HFF-Myc (cell line): ENCODE results near the gene ARHGEF4.

Source experiments
- DNase-seq: peaks from one replicate; pipeline ENCODE4 v3.0.0-alpha.2; 2011; ENCODE audit warnings: low read depth; ENCODE audit errors: extremely low read depth
- H3K4me3 ChIP-seq: replicated peaks from 2 replicates; pipeline ENCODE4 v1.5.1; 2011; ENCODE audit warnings: low read depth, mild to moderate bottlenecking, control low read depth, low read length
- CTCF ChIP-seq: IDR thresholded peaks from 2 replicates; pipeline ENCODE4 v1.5.1; 2012; ENCODE audit warnings: mild to moderate bottlenecking, low read depth, low read length, control low read depth; ENCODE audit errors: missing control alignments

The ARHGEF4 gene

GRCh38 chr2:130915595-130916437 is 79.1 kb downstream of the ARHGEF4 start:
- no peak for TF ChIP-seq CTCF
- no peak overlapping the region for H3K4me3 ChIP-seq
- DNase-seq, result no peak

GRCh38 chr2:130916438-130916705 is 79.7 kb downstream of the ARHGEF4 start:
- no peak for TF ChIP-seq CTCF
- no peak for DNase-seq
- H3K4me3 ChIP-seq, result no peak overlapping the region

- no peak for TF ChIP-seq CTCF
- H3K4me3 ChIP-seq, result no peak overlapping the region
- DNase-seq, result no peak
These were observed 80.4 kb downstream of the ARHGEF4 start for GRCh38 chr2:130917006-130917688.

- DNase-seq, result no peak
These were observed 81.7 kb downstream of the ARHGEF4 start for GRCh38 chr2:130918393-130918792.

GRCh38 chr2:130920415-130921163 is 83.9 kb downstream of the ARHGEF4 start:
- no peak overlapping the region for H3K4me3 ChIP-seq
- TF ChIP-seq CTCF, result peak; percentile 95
- peak; percentile 46 for DNase-seq

More at GRCh38 chr2:130918393-130918792, 81.7 kb downstream of the ARHGEF4 start:
- TF ChIP-seq CTCF, result no peak
- no peak overlapping the region for H3K4me3 ChIP-seq

- TF ChIP-seq CTCF, result no peak
- H3K4me3 ChIP-seq, result no peak overlapping the region
- DNase-seq, result no peak
These were observed 84.4 kb downstream of the ARHGEF4 start for GRCh38 chr2:130921164-130921476.
